Kidney capillary endothelial cell (primary cell): Measurements from ENCODE around the gene MAGI2.

Source experiments
- DNase-seq: peaks from one replicate; pipeline ENCODE4 v3.0.0-alpha.2; 2018; ENCODE audit warnings: low spot score

The MAGI2 gene

GRCh38 chr7:79453558-79454360, at the start of gene MAGI2:
Gene MAGI2 (minus strand): TSS chr7:79453667. CDS start chr7:79453320, 347 bp downstream.
- peak; percentile 38 for DNase-seq

- DNase-seq: no peak
Measured at GRCh38 chr7:79502151-79502550, 48.7 kb upstream of the MAGI2 start.

- no peak for DNase-seq
Measured at GRCh38 chr7:79500759-79501158, 47.3 kb upstream of the MAGI2 start.

GRCh38 chr7:79497728-79498127, 44.3 kb upstream of the MAGI2 start:
- no peak for DNase-seq

- DNase-seq: no peak
Measured at GRCh38 chr7:79495544-79496272, 42.2 kb upstream of the MAGI2 start.

GRCh38 chr7:79494046-79494445, 40.6 kb upstream of the MAGI2 start:
- no peak for DNase-seq

- DNase-seq: no peak
Measured at GRCh38 chr7:79489371-79489770, 35.9 kb upstream of the MAGI2 start.

GRCh38 chr7:79478386-79478785, 24.9 kb upstream of the MAGI2 start:
- DNase-seq: no peak

GRCh38 chr7:79475455-79475854, 22.0 kb upstream of the MAGI2 start:
- no peak for DNase-seq

- DNase-seq: no peak
Measured at GRCh38 chr7:79471699-79472098, 18.2 kb upstream of the MAGI2 start.

GRCh38 chr7:79471283-79471682, 17.8 kb upstream of the MAGI2 start:
- DNase-seq: no peak

GRCh38 chr7:79465551-79465950, 12.1 kb upstream of the MAGI2 start:
- DNase-seq: no peak

- DNase-seq: no peak
Measured at GRCh38 chr7:79464051-79464450, 10.6 kb upstream of the MAGI2 start.

- DNase-seq: no peak
Measured at GRCh38 chr7:79462390-79462789, 8.9 kb upstream of the MAGI2 start.

- peak; percentile 10 for DNase-seq
Measured at GRCh38 chr7:79461660-79462059, 8.2 kb upstream of the MAGI2 start.

- no peak for DNase-seq
Measured at GRCh38 chr7:79459381-79459780, 5.9 kb upstream of the MAGI2 start.

- no peak for DNase-seq
Measured at GRCh38 chr7:79458796-79459195, 5.3 kb upstream of the MAGI2 start.

GRCh38 chr7:79455173-79455790, 1.8 kb upstream of the MAGI2 start:
- DNase-seq: no peak

GRCh38 chr7:79454361-79454960, 994 bp upstream of the MAGI2 start:
- peak; percentile 16 for DNase-seq

- no peak for DNase-seq
Measured at GRCh38 chr7:79453266-79453557, 255 bp downstream of the MAGI2 start.

- DNase-seq: no peak
Measured at GRCh38 chr7:79452495-79453265, 787 bp downstream of the MAGI2 start.

- DNase-seq: peak; percentile 45
Measured at GRCh38 chr7:79452032-79452494, 1.4 kb downstream of the MAGI2 start.
